Activated naive CD8-positive, alpha-beta T cell treated with anti-CD3 and anti-CD28 coated beads, Interleukin-2, amount 10 ng/mL, durations not matched to agents 7 days and 5 days (primary cell): Measurements from ENCODE around the gene EXOC3L1. TPM values are rescaled to one million over a fixed set of nuclear protein-coding genes. Genes with fewer than 3 reads are reported as not detected.

Experiments
- microRNA-seq: library from miRNA; unstranded; fragments of <30 nt; microRNA quantifications from one replicate; pipeline ENCODE4 v1.2.0, GENCODE V29; 2022
- total RNA-seq, 2 experiments: library from RNA; stranded (reverse); gene quantifications; one replicate each; pipeline ENCODE4 v1.2.3, GENCODE V29; 2021

The EXOC3L1 gene
- total RNA-seq, 2 experiments from 2014 or later = not detected

Small RNA genes lying within 50 kb of the gene (microRNA-seq; reads per million reads assigned to microRNA genes)
- 82.1 reads per million, percentile 52 among the genes with 10 or more reads in this experiment for gene MIR328

Other genes starting within 250 kb of the EXOC3L1 start
- 1 to 10 TPM; 4.8 to 8.3 TPM for gene CES3, start 228.9 kb downstream of the EXOC3L1 start, total RNA-seq
- 10 to 100 TPM; 16.2 to 17.5 TPM for gene CES4A, start 201.5 kb downstream of the EXOC3L1 start, total RNA-seq
- 100 to 1,000 TPM; 193 to 198 TPM for gene CBFB, start 161.0 kb downstream of the EXOC3L1 start, total RNA-seq
- 10 to 100 TPM; 16.6 to 17.3 TPM for gene PHAF1, start 80.2 kb downstream of the EXOC3L1 start, total RNA-seq
- gene B3GNT9, start 39.1 kb downstream of the EXOC3L1 start, total RNA-seq = 10 to 100 TPM in 1 of 2 experiments, 1 to 10 TPM in 1; 9.0 to 10.1 TPM
- gene TRADD, start 30.2 kb downstream of the EXOC3L1 start, total RNA-seq = 10 to 100 TPM; 77.3 to 81.7 TPM
- gene FBXL8, start 30.2 kb downstream of the EXOC3L1 start, total RNA-seq = 10 to 100 TPM; 34.1 to 41.3 TPM
- gene HSF4, start 25.4 kb downstream of the EXOC3L1 start, total RNA-seq = 10 to 100 TPM; 61.5 to 76.8 TPM
- 10 to 100 TPM; 17.7 to 18.6 TPM for gene NOL3, start 19.6 kb downstream of the EXOC3L1 start, total RNA-seq
- gene MATCAP1, start 6.2 kb downstream of the EXOC3L1 start, total RNA-seq = 10 to 100 TPM; 57.4 to 59.1 TPM
- gene E2F4, start 2.0 kb upstream of the EXOC3L1 start, total RNA-seq = 100 to 1,000 TPM; 105 to 114 TPM
- gene ELMO3, start 9.0 kb upstream of the EXOC3L1 start, total RNA-seq = 1 to 10 TPM; 7.6 to 9.4 TPM
- gene TMEM208, start 37.0 kb upstream of the EXOC3L1 start, total RNA-seq = 10 to 100 TPM; 30.3 to 30.5 TPM
- 10 to 100 TPM; 92.2 to 92.8 TPM for gene FHOD1, start 57.3 kb upstream of the EXOC3L1 start, total RNA-seq
- 1 to 10 TPM; 3.5 to 4.5 TPM for gene SLC9A5, start 58.8 kb upstream of the EXOC3L1 start, total RNA-seq
- 10 to 100 TPM; 15.7 to 18.2 TPM for gene PLEKHG4, start 89.4 kb upstream of the EXOC3L1 start, total RNA-seq
- 1 to 10 TPM; 1.2 to 1.6 TPM for gene KCTD19, start 136.6 kb upstream of the EXOC3L1 start, total RNA-seq
- gene LRRC36, start 136.7 kb upstream of the EXOC3L1 start, total RNA-seq = under 1 TPM; 0.28 to 0.64 TPM
- not detected for gene TPPP3, start 203.4 kb upstream of the EXOC3L1 start, total RNA-seq
- gene ZDHHC1, start 226.3 kb upstream of the EXOC3L1 start, total RNA-seq = under 1 TPM; 0.36 to 0.40 TPM
- gene HSD11B2, start 241.0 kb upstream of the EXOC3L1 start, total RNA-seq = not detected